ENCODE measurements around the gene TMEM123. TPM values are rescaled to one million over a fixed set of nuclear protein-coding genes. Genes with fewer than 3 reads are reported as not detected.
"Not testable (repeated sequence)": the region's sequence is repeated elsewhere in the genome, so short reads cannot be mapped to it uniquely, and the experiment has no call there.

TMEM123 gene
- total RNA-seq, 2 experiments from 2014 or later: 211 to 217 TPM

DNA sequence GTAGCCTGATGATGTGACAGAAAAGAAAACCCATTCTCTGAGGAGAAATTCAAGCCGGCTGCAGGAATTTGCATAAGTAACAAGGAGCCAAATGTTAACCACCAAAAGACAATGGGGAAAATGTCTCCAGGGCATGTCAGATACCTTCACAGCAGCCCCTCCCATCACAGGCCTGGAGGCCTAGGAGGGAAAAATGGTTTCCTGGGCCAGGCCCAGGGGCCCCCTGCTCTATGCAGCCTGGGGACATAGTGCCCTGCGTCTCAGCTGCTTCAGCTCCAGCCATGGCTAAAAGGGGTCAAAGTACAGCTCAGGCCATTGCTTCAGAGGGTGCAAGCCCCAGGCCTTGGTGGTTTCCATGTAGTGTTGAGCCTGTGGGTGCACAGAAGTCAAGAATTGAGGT lies 20.0 kb downstream of the TMEM123 start:
- CTCF ChIA-PET: not testable (repeated sequence)

GRCh38 chr11:102431404-102431803 lies 21.2 kb downstream of the TMEM123 start:
- ChIA-PET CTCF (no interaction called here), POLR2A (no interaction called here)

More for the DNA sequence above, 20.0 kb downstream of the TMEM123 start:
- POLR2A ChIA-PET: not testable (repeated sequence)

- CTCF ChIA-PET: interaction anchor here (0.6 to 1.4 kb wide), 3 partner anchors 16 to 21 kb away, joined by 3 to 4 read pairs (median 3); no protein-coding TSS in a partner anchor
- POLR2A ChIA-PET: interaction anchor here (0.7 to 0.9 kb wide), 2 partner anchors 9 to 13 kb away, joined by 3 read pairs; no protein-coding TSS in a partner anchor
Measured at GRCh38 chr11:102430158-102430836, 22.3 kb downstream of the TMEM123 start.

DNA sequence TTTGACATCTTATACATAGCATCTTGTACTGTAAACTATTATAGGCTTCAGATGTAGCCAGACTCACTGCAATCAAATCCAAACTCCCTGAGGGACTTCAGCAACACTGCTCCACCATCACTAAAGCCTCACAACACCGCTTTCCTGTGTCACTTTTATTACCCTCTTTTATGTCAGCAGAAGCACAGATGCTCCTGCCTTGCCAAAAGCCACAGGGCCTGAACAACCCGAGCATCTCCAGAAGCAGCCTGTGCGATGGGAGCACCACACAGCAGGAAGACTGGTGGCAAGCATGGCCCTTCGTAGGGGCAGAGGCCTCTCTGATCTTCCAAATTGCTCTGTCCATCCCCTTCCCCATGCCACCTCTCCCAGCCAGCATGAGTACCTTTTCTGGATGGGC lies 22.9 kb downstream of the TMEM123 start:
- POLR2A ChIA-PET: interaction anchor here (0.9 kb wide), 1 partner anchor 12 kb away, joined by 3 read pairs; no protein-coding TSS in a partner anchor

GRCh38 chr11:102429226-102429625 lies 23.3 kb downstream of the TMEM123 start:
- ChIA-PET POLR2A (no interaction called here), CTCF (no interaction called here)

More for the DNA sequence above, 22.9 kb downstream of the TMEM123 start:
- CTCF ChIA-PET: interaction anchor here (0.7 to 1.4 kb wide), 2 partner anchors 18 to 21 kb away, joined by 3 to 4 read pairs; no protein-coding TSS in a partner anchor

DNA sequence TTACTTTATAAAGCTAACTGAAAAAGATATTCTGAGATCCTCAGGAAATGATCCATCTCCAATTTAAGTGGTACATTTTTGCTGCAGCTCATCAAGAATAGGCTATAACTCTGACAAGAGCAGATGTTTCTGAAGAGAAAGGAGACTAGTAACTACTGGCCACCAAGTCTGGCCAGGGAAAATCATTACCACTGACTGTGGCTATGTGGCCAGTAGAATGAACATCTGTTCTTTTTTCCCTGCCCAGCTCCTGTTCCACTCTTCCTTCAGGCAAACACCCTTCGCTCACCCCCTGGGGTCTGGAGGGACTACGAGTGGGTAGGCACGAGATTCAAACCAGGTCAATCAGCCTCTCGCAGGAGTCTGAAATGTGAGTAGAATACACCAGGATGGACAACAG lies 23.9 kb downstream of the TMEM123 start:
- ChIA-PET POLR2A (interaction anchor here (1.1 kb wide), 1 partner anchor 11 kb away, joined by 5 read pairs; no protein-coding TSS in a partner anchor), CTCF (no interaction called here)

DNA sequence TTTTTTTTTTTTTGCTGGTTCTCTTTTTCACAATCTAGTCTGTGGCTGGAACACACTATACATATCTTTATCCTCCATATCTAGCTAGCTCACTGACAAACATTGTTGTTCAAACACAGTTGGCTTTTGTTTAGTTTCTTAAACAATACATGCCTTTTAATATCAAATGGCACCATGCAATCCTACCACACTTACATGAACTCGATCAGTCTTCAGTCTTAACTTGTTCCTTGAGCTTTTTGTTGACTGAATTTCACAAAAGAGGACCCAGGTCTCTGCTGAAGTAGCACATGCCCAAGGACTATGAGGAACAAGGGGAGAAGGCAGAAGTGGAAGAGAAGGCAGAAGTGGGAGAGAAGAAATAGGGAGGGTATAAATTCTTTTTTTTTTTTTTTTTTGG lies 25.5 kb downstream of the TMEM123 start:
- ChIA-PET POLR2A (no interaction called here), CTCF (no interaction called here)

GRCh38 chr11:102426570-102426969 lies 26.0 kb downstream of the TMEM123 start:
- POLR2A ChIA-PET: no interaction called here

DNA sequence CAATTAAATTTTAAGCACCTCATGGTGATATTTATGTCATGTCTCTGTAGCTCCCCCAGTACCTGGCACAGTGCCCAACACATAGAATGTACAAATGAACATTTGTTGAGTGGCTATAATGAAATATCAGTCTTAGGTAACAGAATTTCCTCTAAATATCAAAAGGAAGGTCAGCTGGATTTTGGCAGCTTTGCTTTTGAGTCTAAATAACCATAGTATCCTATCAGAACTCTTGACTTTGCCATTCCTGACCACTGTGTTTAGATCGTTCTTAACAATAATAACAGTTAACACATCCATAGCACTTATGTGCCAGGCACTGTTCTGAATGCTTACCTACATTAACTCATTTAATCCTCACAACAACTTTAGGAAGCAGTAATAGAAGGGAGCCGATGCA lies 26.6 kb downstream of the TMEM123 start:
- POLR2A ChIA-PET: interaction anchor here (0.6 kb wide), 1 partner anchor 26 kb away, joined by 3 read pairs; no protein-coding TSS in a partner anchor

More at GRCh38 chr11:102426570-102426969, 26.0 kb downstream of the TMEM123 start:
- CTCF ChIA-PET: no interaction called here

DNA sequence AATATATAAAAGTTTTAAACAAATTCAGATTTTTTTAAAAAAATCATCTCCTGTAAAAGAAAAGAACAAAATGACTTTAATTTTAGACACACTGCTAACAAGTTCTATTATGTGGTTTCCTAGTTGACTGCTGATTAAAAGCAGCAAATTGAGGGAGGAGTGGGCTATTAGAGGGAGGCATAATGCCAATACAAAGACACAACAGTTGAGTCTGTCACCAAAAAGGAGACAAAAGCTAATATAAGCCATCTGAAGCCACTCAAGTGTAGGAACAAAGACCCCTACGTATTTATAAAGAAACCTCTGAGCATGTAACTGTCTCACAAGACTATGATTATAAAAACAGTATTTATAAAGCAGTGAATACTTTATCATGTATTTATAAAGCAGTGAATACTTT lies 28.6 kb downstream of the TMEM123 start:
- ChIA-PET POLR2A (no interaction called here), CTCF (no interaction called here)

More for the DNA sequence above, 26.6 kb downstream of the TMEM123 start:
- CTCF ChIA-PET: no interaction called here

- POLR2A ChIA-PET: interaction anchor here (0.6 kb wide), 2 partner anchors 61 to 63 kb away, joined by 3 to 8 read pairs; no protein-coding TSS in a partner anchor
- CTCF ChIA-PET: interaction anchor here (2.0 kb wide), 1 partner anchor 33 kb away, joined by 5 read pairs; no protein-coding TSS in a partner anchor
Measured at GRCh38 chr11:102422817-102423712, 29.5 kb downstream of the TMEM123 start.

- ChIA-PET POLR2A (interaction anchor here (0.6 to 1.4 kb wide), 2 partner anchors 9 to 31 kb away, joined by 3 to 5 read pairs; no protein-coding TSS in a partner anchor), CTCF (no interaction called here)
Measured at GRCh38 chr11:102421261-102421660, 31.3 kb downstream of the TMEM123 start.

- ChIA-PET CTCF (no interaction called here), POLR2A (interaction anchor here (1.4 kb wide), 1 partner anchor 31 kb away, joined by 5 read pairs; no protein-coding TSS in a partner anchor)
Measured at GRCh38 chr11:102420547-102420946, 32.0 kb downstream of the TMEM123 start.

GRCh38 chr11:102419181-102419580 lies 33.4 kb downstream of the TMEM123 start:
- ChIA-PET POLR2A (no interaction called here), CTCF (no interaction called here)

- POLR2A ChIA-PET: interaction anchor here (1.2 to 1.3 kb wide), 2 partner anchors 11 to 13 kb away, joined by 3 to 5 read pairs; no protein-coding TSS in a partner anchor
- CTCF ChIA-PET: interaction anchor here (0.9 kb wide), 1 partner anchor 32 kb away, joined by 3 read pairs; no protein-coding TSS in a partner anchor
Measured at GRCh38 chr11:102416976-102417375, 35.6 kb downstream of the TMEM123 start.

GRCh38 chr11:102415304-102415916 lies 37.2 kb downstream of the TMEM123 start:
- POLR2A ChIA-PET: no interaction called here
- CTCF ChIA-PET: no interaction called here

GRCh38 chr11:102414559-102414958 lies 38.0 kb downstream of the TMEM123 start:
- CTCF ChIA-PET: no interaction called here
- POLR2A ChIA-PET: no interaction called here

GRCh38 chr11:102413497-102413896 lies 39.1 kb downstream of the TMEM123 start:
- POLR2A ChIA-PET: no interaction called here
- CTCF ChIA-PET: interaction anchor here (0.8 kb wide), 1 partner anchor 16 kb away, joined by 3 read pairs; no protein-coding TSS in a partner anchor

- CTCF ChIA-PET: interaction anchor here (1.2 kb wide), 1 partner anchor 19 kb away, joined by 3 read pairs; no protein-coding TSS in a partner anchor
- POLR2A ChIA-PET: no interaction called here
Measured at GRCh38 chr11:102411142-102411541, 41.4 kb downstream of the TMEM123 start.
